Measurements from ENCODE around the gene PHLDA2. TPM values are rescaled to one million over a fixed set of nuclear protein-coding genes. Genes with fewer than 3 reads are reported as not detected.

The PHLDA2 gene
- total and polyA plus RNA-seq, 12 donors: 0.11 to 8.9 (median 2.1) TPM; not detected in 3

GRCh38 chr11:2890466-2891294, 38.5 kb downstream of the PHLDA2 start:
- H3K4me3 ChIP-seq: no peak overlapping the region
- no peaks in the 10 kb centered on the region for H3K36me3 ChIP-seq (replicated peaks in 1 of 2)
- DNase-seq: peak in 4 of 7 donors; percentile 35 to 82 (median 54)
- intact Hi-C loops (cut with DNase I): loop anchor here (2.0 to 5.0 kb wide), 2 partner anchors 463 to 464 kb away; no protein-coding TSS in a partner anchor
- TF ChIP-seq CTCF (IDR thresholded peaks at IDR 0.05) (no peak), POLR2A (IDR thresholded peaks at IDR 0.05) (no peak)
- 67 to 93% (median 72%) methylated on average over 12 to 28 of the region's 28 CpGs for WGBS, 4 donors
- no peaks in the 10 kb centered on the region for H3K9me3 ChIP-seq (replicated peaks in 1 of 3)
- H3K27me3 ChIP-seq: no peaks in the 10 kb centered on the region
- peaks cover 14 to 24% of the 10 kb centered on the region in 2 donors for H3K4me1 ChIP-seq (replicated peaks in 1 of 2)
- peak overlapping the region in 2 of 5 donors; percentile 17 to 34 for H3K27ac ChIP-seq

GRCh38 chr11:2889362-2890273, 39.6 kb downstream of the PHLDA2 start:
- intact Hi-C loops (cut with DNase I): loop anchor here (2.0 to 10.0 kb wide), 5 partner anchors 175 to 463 kb away; partner anchors contain the start of gene KCNQ1OT1 (in 1 of the 2)
- WGBS, 4 donors: 72 to 92% (median 83%) methylated on average over 2 to 16 of the region's 16 CpGs
- Histone ChIP-seq H3K27ac (no peak overlapping the region), H3K27me3 (no peaks in the 10 kb centered on the region), H3K36me3 (replicated peaks in 1 of 2) (no peaks in the 10 kb centered on the region), H3K4me3 (no peak overlapping the region), H3K4me1 (replicated peaks in 1 of 2) (peaks cover 20 to 30% of the 10 kb centered on the region in 2 donors), H3K9me3 (replicated peaks in 1 of 3) (no peaks in the 10 kb centered on the region)
- DNase-seq: no peak
- no peak for TF ChIP-seq CTCF (IDR thresholded peaks at IDR 0.05)
- TF ChIP-seq POLR2A (IDR thresholded peaks at IDR 0.05): no peak

- H3K27ac ChIP-seq: no peak overlapping the region
- intact Hi-C loops (cut with DNase I): loop anchor here (2.0 to 10.0 kb wide), 3 partner anchors 174 to 356 kb away; partner anchors contain the start of gene KCNQ1OT1 (in 1 of the 2)
- no peaks in the 10 kb centered on the region for H3K9me3 ChIP-seq (replicated peaks in 1 of 3)
- H3K4me1 ChIP-seq (replicated peaks in 1 of 2): peaks cover 20 to 34% of the 10 kb centered on the region in 2 donors
- no peaks in the 10 kb centered on the region for H3K36me3 ChIP-seq (replicated peaks in 1 of 2)
- peak; percentile 87 to 98 (median 95) for DNase-seq
- no peaks in the 10 kb centered on the region for H3K27me3 ChIP-seq
- H3K4me3 ChIP-seq: no peak overlapping the region
- TF ChIP-seq POLR2A (IDR thresholded peaks at IDR 0.05) (no peak), CTCF (IDR thresholded peaks at IDR 0.05) (peak; percentile 92 to 99 (median 97))
- WGBS, 4 donors: 30 to 52% (median 35%) methylated on average over 13 to 25 of the region's 25 CpGs
Observed at GRCh38 chr11:2888266-2888968, 40.8 kb downstream of the PHLDA2 start.
